Ishikawa (cell line): Measurements from ENCODE around the gene EIF2S2.

Experiments
- CEBPB ChIP-seq: IDR thresholded peaks from 2 replicates; pipeline ENCODE4 v1.6.1; 2012
- CREB1 ChIP-seq: IDR thresholded peaks from 2 replicates; pipeline ENCODE4 v1.6.1; 2012; ENCODE audit warnings: low read depth
- EGR1 ChIP-seq: IDR thresholded peaks from 2 replicates; pipeline ENCODE4 v1.6.1; 2012
- EP300 ChIP-seq: IDR thresholded peaks from 2 replicates; pipeline ENCODE4 v1.6.1; 2012; ENCODE audit warnings: borderline replicate concordance
- FOXM1 ChIP-seq: IDR thresholded peaks from 2 replicates; pipeline ENCODE4 v1.6.1; 2012; ENCODE audit warnings: low read depth, borderline replicate concordance
- MAX ChIP-seq: IDR thresholded peaks from 2 replicates; pipeline ENCODE4 v1.6.1; 2012
- NFIC ChIP-seq: IDR thresholded peaks from 2 replicates; pipeline ENCODE4 v1.6.1; 2012
- RAD21 ChIP-seq: IDR thresholded peaks from 2 replicates; pipeline ENCODE4 v1.6.1; 2012; ENCODE audit warnings: low read depth
- REST ChIP-seq: IDR thresholded peaks from 2 replicates; pipeline ENCODE4 v1.6.1; 2012; ENCODE audit warnings: low read depth, mild to moderate bottlenecking
- TAF1 ChIP-seq: IDR thresholded peaks from 2 replicates; pipeline ENCODE4 v1.6.1; 2012; ENCODE audit warnings: low read depth, mild to moderate bottlenecking
- TCF12 ChIP-seq: IDR thresholded peaks from 2 replicates; pipeline ENCODE4 v1.6.1; 2012; ENCODE audit warnings: low read depth
- TEAD4 ChIP-seq: IDR thresholded peaks from 2 replicates; pipeline ENCODE4 v1.6.1; 2012
- USF1 ChIP-seq: IDR thresholded peaks from 2 replicates; pipeline ENCODE4 v1.6.1; 2012
- YY1 ChIP-seq: IDR thresholded peaks from 2 replicates; pipeline ENCODE4 v1.6.1; 2012; ENCODE audit warnings: low read depth

DNA sequence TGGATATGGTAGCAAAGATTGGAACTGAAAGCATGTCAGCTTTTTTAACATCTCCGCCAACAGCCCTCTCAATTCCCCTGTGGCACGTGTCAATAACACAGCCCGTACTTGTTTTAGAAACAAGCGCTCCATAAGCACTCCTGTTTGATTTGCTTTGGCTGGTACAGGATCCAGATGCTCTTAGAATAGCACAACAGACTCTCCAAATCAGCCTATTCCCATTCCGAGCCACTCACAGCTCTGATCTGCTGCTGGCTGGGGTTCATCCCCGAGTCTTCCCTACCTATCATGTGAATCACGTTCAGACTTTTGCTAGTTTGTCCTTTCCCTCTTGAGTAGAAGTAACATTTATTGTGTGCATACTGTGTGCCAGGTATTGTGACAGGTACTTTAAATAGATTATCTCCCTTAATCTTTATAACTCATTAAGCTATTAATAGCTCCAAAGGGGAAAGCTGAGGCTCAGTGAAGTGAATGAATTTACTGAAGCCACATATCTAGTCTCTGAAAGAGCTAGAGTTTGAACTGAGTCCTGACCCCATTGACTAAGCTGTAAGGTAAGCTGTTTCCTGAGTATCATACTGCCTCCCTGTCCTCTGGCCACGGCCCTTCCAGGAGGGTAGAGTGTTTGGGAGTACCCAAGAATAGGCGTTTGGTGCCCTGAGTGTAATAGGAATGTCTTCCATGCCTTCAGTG lies 71.6 kb downstream of the EIF2S2 start:
- TF ChIP-seq REST (no peak), RAD21 (no peak), MAX (no peak), EP300 (no peak), CEBPB (no peak), TAF1 (no peak), TCF12 (no peak), CREB1 (no peak), EGR1 (no peak), USF1 (no peak), YY1 (no peak), FOXM1 (no peak), TEAD4 (no peak), NFIC (no peak)
